ENCODE measurements around the gene IQCM. TPM values are rescaled to one million over a fixed set of nuclear protein-coding genes. Genes with fewer than 3 reads are reported as not detected.

IQCM gene
- polyA plus RNA-seq, 1 donor = 0.12 TPM

GRCh38 chr4:149708513-149709130, 107.0 kb downstream of the IQCM start:
- no peak for DNase-seq

GRCh38 chr4:149707862-149708261, 107.8 kb downstream of the IQCM start:
- no peak for DNase-seq

GRCh38 chr4:149706942-149707341, 108.7 kb downstream of the IQCM start:
- DNase-seq = no peak

- DNase-seq = no peak
These were observed 113.0 kb downstream of the IQCM start for GRCh38 chr4:149702414-149703293.

- no peak for DNase-seq
These were observed 114.0 kb downstream of the IQCM start for GRCh38 chr4:149701435-149702156.

GRCh38 chr4:149700272-149700671, 115.4 kb downstream of the IQCM start:
- DNase-seq = no peak

- DNase-seq = no peak
These were observed 116.0 kb downstream of the IQCM start for GRCh38 chr4:149699642-149700041.

GRCh38 chr4:149690726-149691125, 124.9 kb downstream of the IQCM start:
- DNase-seq = no peak

GRCh38 chr4:149684516-149684915, 131.1 kb downstream of the IQCM start:
- DNase-seq = no peak

- no peak for DNase-seq
These were observed 139.6 kb downstream of the IQCM start for GRCh38 chr4:149676076-149676475.

GRCh38 chr4:149645790-149646189, 169.9 kb downstream of the IQCM start:
- DNase-seq = no peak

GRCh38 chr4:149638073-149638472, 177.6 kb downstream of the IQCM start:
- no peak for DNase-seq

- DNase-seq = no peak
These were observed 181.3 kb downstream of the IQCM start for GRCh38 chr4:149634368-149634767.

- DNase-seq = no peak
These were observed 184.0 kb downstream of the IQCM start for GRCh38 chr4:149631629-149632028.

- DNase-seq = no peak
These were observed 185.6 kb downstream of the IQCM start for GRCh38 chr4:149630064-149630463.

GRCh38 chr4:149605601-149606378, 209.9 kb downstream of the IQCM start:
- no peak for DNase-seq

GRCh38 chr4:149604827-149605226, 210.8 kb downstream of the IQCM start:
- no peak for DNase-seq

GRCh38 chr4:149595500-149595899, 220.1 kb downstream of the IQCM start:
- no peak for DNase-seq

- no peak for DNase-seq
These were observed 225.8 kb downstream of the IQCM start for GRCh38 chr4:149589826-149590225.

GRCh38 chr4:149584722-149585121, 230.9 kb downstream of the IQCM start:
- DNase-seq = no peak

GRCh38 chr4:149574971-149575370, 240.7 kb downstream of the IQCM start:
- DNase-seq = no peak

- DNase-seq = peak; percentile 10
These were observed 242.9 kb downstream of the IQCM start for GRCh38 chr4:149572716-149573115.

- DNase-seq = no peak
These were observed 259.8 kb downstream of the IQCM start for GRCh38 chr4:149555799-149556198.

Data from hindlimb muscle (tissue), 1 donor.